A673 (cell line): ENCODE measurements around the gene APAF1.

Experiments
- CTCF ChIP-seq: fragments of 300-800, 200-600 bp; sonication (generic); conservative IDR thresholded peaks from 2 replicates; pipeline ENCODE4 v1.5.1; 2017; ENCODE audit warnings: low read depth, mild to moderate bottlenecking, antibody characterized with exemption, low read length, moderate library complexity, mixed read lengths
- EZH2 ChIP-seq: fragments of 200-600 bp; sonication (generic); IDR thresholded peaks from 2 replicates; pipeline ENCODE4 v1.6.1; 2017; ENCODE audit warnings: borderline replicate concordance, low read depth, mild to moderate bottlenecking, mixed read lengths, antibody characterized with exemption, low read length; ENCODE audit not compliant: poor library complexity, severe bottlenecking

GRCh38 chr12:98674841-98675240 lies 29.8 kb downstream of the APAF1 start:
- TF ChIP-seq CTCF (no peak), EZH2 (no peak)
